Breast epithelium (tissue), 4 donors: ENCODE results near the gene PI16. TPM values are rescaled to one million over a fixed set of nuclear protein-coding genes. Genes with fewer than 3 reads are reported as not detected.

Experiments
- DNase-seq, 2 donors: peaks; one replicate each; pipeline ENCODE4 v3.0.0-alpha.2; 2019; ENCODE audit warnings: low spot score in 2 of 2
- H3K27ac ChIP-seq, 2 donors: fragments of 200-600 bp; sonication (generic) in 1 of 2; one replicate each; pipeline ENCODE4 v1.5.1; 2016 to 2019; ENCODE audit warnings: mild to moderate bottlenecking in 1 of 2
- H3K27me3 ChIP-seq, 2 donors: fragments of 200-600 bp; sonication (generic) in 1 of 2; one replicate each; pipeline versions ENCODE4 v1.5.1 to v1.6.0; 2017 to 2019; ENCODE audit warnings: control low read depth in 1 of 2, mild to moderate bottlenecking in 1 of 2
- H3K36me3 ChIP-seq: fragments of 200-600 bp; one replicate; pipeline ENCODE4 v1.5.1; 2019
- H3K4me1 ChIP-seq, 2 donors: fragments of 200-600 bp; sonication (generic); one replicate each; pipeline ENCODE4 v1.5.1; 2016 to 2019; ENCODE audit warnings: control low read depth in 1 of 2
- H3K4me3 ChIP-seq, 3 donors: fragments of 200-600 bp; sonication (generic); 1 replicate in 2 of 3; 2 replicates in 1 of 3; pipeline ENCODE4 v1.5.1; 2016 to 2019; ENCODE audit warnings: mild to moderate bottlenecking in 3 of 3, moderate library complexity in 2 of 3
- H3K9me3 ChIP-seq, 2 donors: fragments of 200-600 bp; sonication (generic) in 1 of 2; one replicate each; pipeline ENCODE4 v1.5.1; 2016 to 2019; ENCODE audit warnings: control low read depth in 1 of 2
- POLR2A ChIP-seq: fragments of 450-650 bp; IDR thresholded peaks from one replicate; pipeline ENCODE4 v1.6.1; 2016; ENCODE audit warnings: antibody characterized with exemption, mild to moderate bottlenecking, moderate library complexity
- POLR2AphosphoS5 ChIP-seq, 3 donors: sonication (generic); formaldehyde crosslinking; IDR thresholded peaks; one replicate each; pipeline ENCODE4 v1.6.1; 2017; ENCODE audit warnings: antibody characterized with exemption in 3 of 3
- intact Hi-C: fragments of 100-400 bp; cut with DNase I; formaldehyde crosslinking; loops from one replicate; pipeline ENCODE4 v1.15.1; 2023; ENCODE audit warnings: low total_unique reads
- total RNA-seq, 3 donors: library from RNA; depleted of rRNA; stranded (reverse); fragments of >200 nt; gene quantifications; one replicate each; pipeline ENCODE4 v1.1.0, GENCODE V29; 2016
- TF ChIP-seq, protein P1 (sequence below), 3 donors: fragments of 450-650 bp; IDR thresholded peaks; one replicate each; pipeline ENCODE4 v1.5.1; 2016 to 2017; ENCODE audit warnings: antibody characterized with exemption in 3 of 3, mild to moderate bottlenecking in 3 of 3, moderate library complexity in 3 of 3

The PI16 gene
- total RNA-seq, 3 donors from 2014 or later = 2.8 to 14.9 (median 5.2) TPM

DNA sequence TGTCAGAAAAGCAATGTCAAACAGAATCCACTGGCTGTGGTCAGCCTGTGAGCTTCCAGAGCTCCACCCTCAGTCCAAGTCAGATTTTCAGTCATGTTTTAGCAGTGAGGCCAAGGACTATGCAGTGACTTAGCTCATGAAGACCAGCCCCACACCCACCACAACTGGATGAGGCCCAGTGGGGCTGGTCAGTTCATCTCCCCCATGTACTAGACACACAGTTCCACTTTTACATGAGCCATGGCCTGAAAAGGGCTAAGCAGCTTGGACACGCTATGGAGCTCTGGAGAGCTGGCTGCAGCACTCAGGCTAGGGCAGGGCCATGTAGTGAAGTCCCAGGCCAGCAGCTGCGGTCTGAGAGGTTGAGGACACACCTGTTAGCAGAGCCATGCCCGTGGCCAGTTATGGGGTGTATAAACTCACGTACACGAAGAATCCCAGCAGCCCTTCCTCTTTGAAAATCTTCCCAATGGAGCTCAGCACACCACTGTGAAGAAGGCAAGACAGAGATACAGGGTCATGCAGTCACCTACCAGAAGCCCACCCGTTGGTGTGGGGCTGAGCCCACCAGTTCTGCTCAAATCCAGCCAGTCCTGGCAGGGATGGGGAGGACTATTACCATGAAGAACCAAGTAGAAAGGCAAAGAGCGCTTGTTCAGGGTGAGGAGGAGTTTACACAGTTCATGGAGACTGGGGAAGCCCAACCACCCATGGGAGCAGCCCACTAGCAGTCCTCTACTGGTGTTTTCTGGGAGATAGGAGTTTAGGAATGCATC lies 20.9 kb downstream of the PI16 start:
- TF ChIP-seq POLR2AphosphoS5 (IDR thresholded peaks at IDR 0.05) (no peak), POLR2A (no peak)
- TF ChIP-seq, protein P1, sequence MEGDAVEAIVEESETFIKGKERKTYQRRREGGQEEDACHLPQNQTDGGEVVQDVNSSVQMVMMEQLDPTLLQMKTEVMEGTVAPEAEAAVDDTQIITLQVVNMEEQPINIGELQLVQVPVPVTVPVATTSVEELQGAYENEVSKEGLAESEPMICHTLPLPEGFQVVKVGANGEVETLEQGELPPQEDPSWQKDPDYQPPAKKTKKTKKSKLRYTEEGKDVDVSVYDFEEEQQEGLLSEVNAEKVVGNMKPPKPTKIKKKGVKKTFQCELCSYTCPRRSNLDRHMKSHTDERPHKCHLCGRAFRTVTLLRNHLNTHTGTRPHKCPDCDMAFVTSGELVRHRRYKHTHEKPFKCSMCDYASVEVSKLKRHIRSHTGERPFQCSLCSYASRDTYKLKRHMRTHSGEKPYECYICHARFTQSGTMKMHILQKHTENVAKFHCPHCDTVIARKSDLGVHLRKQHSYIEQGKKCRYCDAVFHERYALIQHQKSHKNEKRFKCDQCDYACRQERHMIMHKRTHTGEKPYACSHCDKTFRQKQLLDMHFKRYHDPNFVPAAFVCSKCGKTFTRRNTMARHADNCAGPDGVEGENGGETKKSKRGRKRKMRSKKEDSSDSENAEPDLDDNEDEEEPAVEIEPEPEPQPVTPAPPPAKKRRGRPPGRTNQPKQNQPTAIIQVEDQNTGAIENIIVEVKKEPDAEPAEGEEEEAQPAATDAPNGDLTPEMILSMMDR (IDR thresholded peaks at IDR 0.05) = no peak
- intact Hi-C loops = no loop called here
- DNase-seq = no peak
- no peak overlapping the region for H3K4me3 ChIP-seq
- H3K27me3 ChIP-seq = no peaks in the 10 kb centered on the region
- peak overlapping the region in 1 of 2 donors; percentile 80 for H3K27ac ChIP-seq
- H3K9me3 ChIP-seq = no peaks in the 10 kb centered on the region
- H3K4me1 ChIP-seq = peaks cover 0 to 6% of the 10 kb centered on the region in 2 donors
- no peaks in the 10 kb centered on the region for H3K36me3 ChIP-seq

DNA sequence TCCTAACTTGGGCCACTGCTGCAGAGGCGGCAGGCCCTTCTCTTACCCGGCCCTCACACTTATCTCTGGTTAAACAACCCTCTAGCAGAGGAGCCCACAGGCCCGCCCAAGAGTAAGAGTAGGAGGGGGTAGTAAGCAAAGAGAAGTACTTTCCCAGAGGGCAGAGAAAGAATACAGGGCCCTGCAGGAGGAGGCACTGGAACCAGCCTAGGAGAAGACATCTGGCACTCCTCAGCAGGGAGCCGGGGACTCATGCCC lies 21.4 kb downstream of the PI16 start:
- intact Hi-C loops = no loop called here
- H3K4me1 ChIP-seq = peaks cover 0 to 6% of the 10 kb centered on the region in 2 donors
- H3K36me3 ChIP-seq = no peaks in the 10 kb centered on the region
- TF ChIP-seq POLR2AphosphoS5 (IDR thresholded peaks at IDR 0.05) = no peak
- no peak for TF ChIP-seq POLR2A
- TF ChIP-seq, protein P1 (IDR thresholded peaks at IDR 0.05) = no peak
- DNase-seq = no peak
- H3K9me3 ChIP-seq = no peaks in the 10 kb centered on the region
- H3K27me3 ChIP-seq = no peaks in the 10 kb centered on the region
- H3K4me3 ChIP-seq = no peak overlapping the region
- H3K27ac ChIP-seq = peak overlapping the region in 1 of 2 donors; percentile 80

DNA sequence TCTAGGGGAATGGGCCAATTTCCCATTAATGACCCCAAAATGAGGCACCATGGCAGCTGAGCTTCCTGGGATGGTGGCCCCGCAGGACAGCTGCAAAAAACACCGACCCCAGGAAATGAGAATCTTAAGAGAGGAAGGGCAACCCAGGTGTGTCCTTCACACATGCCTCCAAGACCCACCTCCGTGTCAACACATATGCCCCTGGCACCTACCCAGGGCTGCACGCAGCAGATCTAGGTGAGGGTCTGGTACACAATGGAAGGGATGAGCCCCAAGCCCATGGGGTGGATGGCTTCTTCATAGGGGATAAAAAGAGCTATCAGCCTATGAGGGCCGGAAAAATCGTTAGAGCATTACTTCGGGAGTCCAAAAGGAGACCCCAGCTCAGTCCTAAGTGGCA lies 22.0 kb downstream of the PI16 start:
- no peak overlapping the region for H3K4me3 ChIP-seq
- peaks cover 0 to 6% of the 10 kb centered on the region in 2 donors for H3K4me1 ChIP-seq
- intact Hi-C loops = no loop called here
- H3K9me3 ChIP-seq = no peaks in the 10 kb centered on the region
- H3K36me3 ChIP-seq = no peaks in the 10 kb centered on the region
- DNase-seq = no peak
- H3K27ac ChIP-seq = peak overlapping the region in 1 of 2 donors; percentile 80
- H3K27me3 ChIP-seq = no peaks in the 10 kb centered on the region
- no peak for TF ChIP-seq POLR2A
- TF ChIP-seq, protein P1 (IDR thresholded peaks at IDR 0.05) = no peak

DNA sequence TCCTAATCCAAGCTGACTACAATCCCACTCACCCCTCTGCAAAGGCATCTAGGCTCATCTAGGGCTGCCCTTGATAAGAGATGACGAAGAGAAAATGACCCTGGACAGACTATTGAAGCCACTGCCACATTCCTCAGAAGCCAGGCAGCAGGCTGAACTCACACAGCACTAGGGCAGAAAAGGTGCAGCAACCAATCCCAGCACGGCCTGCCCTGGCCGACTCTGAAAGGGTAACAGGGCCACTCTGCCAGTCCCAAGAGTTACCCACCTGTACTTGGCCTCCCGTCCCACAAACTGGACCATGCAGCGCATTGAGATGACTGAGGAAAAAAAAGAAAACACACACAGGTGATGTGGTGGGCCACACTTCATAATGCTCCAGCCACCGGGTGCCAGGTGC lies 22.4 kb downstream of the PI16 start:
- H3K9me3 ChIP-seq = no peaks in the 10 kb centered on the region
- TF ChIP-seq POLR2AphosphoS5 (IDR thresholded peaks at IDR 0.05) = no peak
- no peak for TF ChIP-seq POLR2A
- TF ChIP-seq, protein P1 (IDR thresholded peaks at IDR 0.05) = no peak
- no peak overlapping the region for H3K4me3 ChIP-seq
- no peak for DNase-seq
- peak overlapping the region in 1 of 2 donors; percentile 80 for H3K27ac ChIP-seq
- intact Hi-C loops = no loop called here
- H3K36me3 ChIP-seq = no peaks in the 10 kb centered on the region
- H3K4me1 ChIP-seq = peaks cover 0 to 6% of the 10 kb centered on the region in 2 donors
- no peaks in the 10 kb centered on the region for H3K27me3 ChIP-seq

DNA sequence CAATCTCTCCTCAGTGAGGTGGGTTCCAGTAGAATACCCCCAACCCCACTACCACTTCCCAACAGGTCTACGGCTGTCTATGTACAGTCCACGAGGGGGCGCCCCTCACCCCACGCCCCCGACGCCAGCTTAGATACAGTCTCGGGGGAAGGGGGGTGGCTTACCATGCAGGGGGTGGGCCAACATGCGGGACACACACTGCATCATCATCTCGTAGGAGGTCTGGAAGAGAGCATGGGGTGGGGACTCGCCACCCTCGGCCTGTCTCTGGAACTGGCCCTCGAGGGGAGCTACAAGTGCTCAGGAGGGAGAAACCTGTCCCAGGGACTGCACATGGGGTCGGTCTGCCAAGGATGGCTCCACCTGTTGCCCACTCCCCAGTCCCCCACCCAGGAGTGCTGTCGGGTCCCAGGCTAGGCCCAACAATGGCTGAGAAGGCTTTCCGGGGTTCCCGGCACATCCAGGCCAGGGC lies 23.0 kb downstream of the PI16 start:
- TF ChIP-seq POLR2AphosphoS5 (IDR thresholded peaks at IDR 0.05) = no peak
- TF ChIP-seq, protein P1 (IDR thresholded peaks at IDR 0.05) = peak in 1 of 3 donors; percentile 8

More for the DNA sequence above, 23.0 kb downstream of the PI16 start:
- H3K4me1 ChIP-seq = peaks cover 0 to 6% of the 10 kb centered on the region in 2 donors
- H3K36me3 ChIP-seq = no peaks in the 10 kb centered on the region
- no peak overlapping the region for H3K4me3 ChIP-seq
- intact Hi-C loops = no loop called here
- no peaks in the 10 kb centered on the region for H3K9me3 ChIP-seq
- peak overlapping the region in 1 of 2 donors; percentile 80 for H3K27ac ChIP-seq
- no peak for DNase-seq
- H3K27me3 ChIP-seq = no peaks in the 10 kb centered on the region
